Upper lobe of left lung (tissue), 4 donors: ENCODE results near the gene LDLRAD3.

Experiments used
- POLR2A ChIP-seq, 4 donors: fragments of 450-650 bp; IDR thresholded peaks; one replicate each; pipeline ENCODE4 v1.5.1; 2016 to 2017; ENCODE audit warnings: antibody characterized with exemption in 4 of 4, mild to moderate bottlenecking in 2 of 4
- TF ChIP-seq, protein P1 (sequence below), 6 experiments: fragments of 450-650 bp in 4 of 6; fragments of 200-600 bp in 2 of 6; sonication (generic) in 2 of 6; IDR thresholded peaks; one replicate each; pipeline ENCODE4 v1.5.1; 2016 to 2019; ENCODE audit warnings: antibody characterized with exemption in 6 of 6

DNA sequence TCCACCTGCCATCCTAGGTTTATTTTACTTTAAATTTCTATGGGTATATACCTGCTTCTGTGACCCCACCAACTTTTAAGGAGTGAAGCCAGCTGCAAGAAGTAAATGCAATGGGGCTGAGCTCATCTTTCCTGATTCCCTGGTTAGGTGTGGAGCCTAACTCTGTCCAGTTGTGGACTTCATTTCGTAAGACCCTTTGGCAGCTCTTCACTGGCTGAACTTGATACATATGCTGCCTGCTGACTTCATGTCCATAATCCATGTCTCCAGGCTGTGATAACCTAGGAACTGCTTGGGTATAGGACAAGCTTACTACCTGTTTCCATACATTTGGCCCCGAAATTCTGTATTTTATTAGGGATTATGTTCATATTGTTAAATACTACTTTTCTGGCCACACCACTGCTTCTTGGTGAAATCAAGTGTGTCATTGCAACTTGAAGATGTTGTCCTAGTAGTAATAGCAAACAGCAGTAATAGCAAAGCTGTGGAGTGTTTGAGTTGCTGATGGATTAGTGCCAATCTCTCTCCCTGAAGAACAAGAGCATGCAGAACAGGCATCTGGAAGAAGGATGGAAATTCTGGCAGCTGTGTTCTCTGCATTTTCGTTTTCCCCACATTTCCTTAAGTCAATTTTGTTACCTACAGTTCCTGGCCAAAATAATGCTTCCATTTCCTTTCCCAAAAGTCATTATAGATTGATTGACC is 31.2 kb downstream of the LDLRAD3 start:
- TF ChIP-seq, protein P1, sequence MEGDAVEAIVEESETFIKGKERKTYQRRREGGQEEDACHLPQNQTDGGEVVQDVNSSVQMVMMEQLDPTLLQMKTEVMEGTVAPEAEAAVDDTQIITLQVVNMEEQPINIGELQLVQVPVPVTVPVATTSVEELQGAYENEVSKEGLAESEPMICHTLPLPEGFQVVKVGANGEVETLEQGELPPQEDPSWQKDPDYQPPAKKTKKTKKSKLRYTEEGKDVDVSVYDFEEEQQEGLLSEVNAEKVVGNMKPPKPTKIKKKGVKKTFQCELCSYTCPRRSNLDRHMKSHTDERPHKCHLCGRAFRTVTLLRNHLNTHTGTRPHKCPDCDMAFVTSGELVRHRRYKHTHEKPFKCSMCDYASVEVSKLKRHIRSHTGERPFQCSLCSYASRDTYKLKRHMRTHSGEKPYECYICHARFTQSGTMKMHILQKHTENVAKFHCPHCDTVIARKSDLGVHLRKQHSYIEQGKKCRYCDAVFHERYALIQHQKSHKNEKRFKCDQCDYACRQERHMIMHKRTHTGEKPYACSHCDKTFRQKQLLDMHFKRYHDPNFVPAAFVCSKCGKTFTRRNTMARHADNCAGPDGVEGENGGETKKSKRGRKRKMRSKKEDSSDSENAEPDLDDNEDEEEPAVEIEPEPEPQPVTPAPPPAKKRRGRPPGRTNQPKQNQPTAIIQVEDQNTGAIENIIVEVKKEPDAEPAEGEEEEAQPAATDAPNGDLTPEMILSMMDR (IDR thresholded peaks at IDR 0.05): no peak
- no peak for TF ChIP-seq POLR2A (IDR thresholded peaks at IDR 0.05)
